ENCODE measurements around the gene BBS12.

BBS12 gene

DNA sequence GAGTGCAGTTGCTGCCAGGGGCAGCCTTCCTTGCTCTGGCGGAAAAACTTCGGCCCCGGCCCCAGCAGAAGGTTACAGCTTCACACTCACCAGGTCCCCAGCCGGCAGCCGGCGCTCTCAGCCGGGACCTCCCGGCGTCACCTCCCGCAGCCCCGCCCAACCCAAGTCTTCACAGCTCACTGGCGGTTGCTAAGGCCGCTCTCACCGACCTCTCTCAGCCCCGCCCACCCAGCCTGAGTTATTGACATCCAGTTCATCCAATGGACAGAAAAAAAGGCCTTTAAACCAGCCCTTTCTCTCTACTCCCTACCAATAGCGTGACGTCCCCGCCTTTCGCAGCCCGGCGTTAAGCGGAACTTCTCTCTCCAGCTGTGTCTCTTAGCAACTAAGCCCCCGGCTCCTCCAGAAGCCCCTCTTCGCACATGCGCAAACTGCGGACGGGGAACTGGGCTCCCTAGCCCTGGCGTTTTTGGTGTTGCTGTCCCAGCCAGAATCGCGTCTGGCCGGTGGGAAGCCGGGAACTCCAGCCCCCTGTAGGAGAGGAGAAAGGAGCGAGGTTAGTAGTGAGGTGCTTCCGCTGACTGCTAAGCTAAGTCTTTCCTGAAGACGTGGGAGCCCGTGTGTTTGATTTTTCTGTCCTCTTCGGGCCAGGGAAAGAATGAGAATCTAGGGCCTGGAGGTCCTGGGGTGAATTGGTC, at the start of gene BBS12:
BBS12 (plus strand) TSS at position 376 of the 698 bp plus-strand sequence. CDS start 9,189 bp downstream, outside the sequence.
- peak; percentile 100 for DNase-seq (ENCODE audit: low read depth)

DNA sequence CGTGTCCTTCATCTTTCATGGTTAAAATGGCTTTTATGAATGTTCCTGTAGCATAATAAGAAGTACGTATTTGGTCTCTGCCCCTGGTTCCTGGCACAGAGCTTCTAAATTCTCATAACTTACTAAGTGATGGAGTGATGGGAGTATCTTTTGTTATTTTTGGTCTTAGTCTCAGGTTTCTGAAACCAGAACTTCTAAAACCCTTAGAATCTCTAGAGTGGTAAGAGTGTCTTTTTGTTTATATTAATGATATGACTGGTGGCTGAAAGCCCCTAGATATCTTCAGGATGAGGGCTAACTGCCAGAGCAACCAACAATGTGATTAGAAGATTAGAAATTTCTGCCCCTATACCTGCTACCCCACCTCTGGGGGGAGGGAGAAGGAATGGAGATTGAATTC, 45.8 kb upstream of the BBS12 start:
- no peak for DNase-seq (ENCODE audit: low read depth)

GRCh38 chr4:122687531-122688061, 44.9 kb upstream of the BBS12 start:
- DNase-seq (ENCODE audit: low read depth), result no peak

DNA sequence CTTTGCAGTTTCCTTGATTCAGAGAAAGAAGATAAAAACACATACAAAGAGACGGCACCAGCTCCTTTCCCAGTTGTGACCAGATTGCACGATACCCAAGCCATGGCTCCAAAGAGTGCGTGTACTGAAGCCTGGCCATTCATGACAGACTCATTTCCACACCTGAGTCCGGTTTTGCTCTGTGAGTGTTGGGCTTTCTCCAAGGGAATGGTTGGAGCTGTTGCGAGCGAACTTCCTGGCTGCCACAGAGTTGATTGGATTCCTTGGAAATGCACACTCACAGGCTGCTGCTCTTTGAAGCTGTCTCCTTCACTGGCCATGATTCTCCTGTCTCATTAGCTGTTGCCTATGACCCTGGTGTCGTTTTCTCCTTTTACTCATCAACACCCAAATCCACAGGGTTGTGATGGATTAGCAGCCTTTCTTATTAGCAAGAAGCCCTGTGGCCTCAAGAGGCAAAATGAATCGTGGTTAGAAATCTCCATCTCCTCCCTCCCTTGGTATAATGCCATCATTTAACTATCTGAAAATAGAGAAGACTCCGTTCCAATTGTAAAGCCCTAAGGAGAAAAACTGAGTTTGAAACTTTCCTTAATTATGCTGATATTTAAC, 43.9 kb upstream of the BBS12 start:
- DNase-seq (ENCODE audit: low read depth), result no peak

- DNase-seq (ENCODE audit: low read depth), result no peak
These were observed 42.5 kb upstream of the BBS12 start for GRCh38 chr4:122689972-122690371.

- no peak for DNase-seq (ENCODE audit: low read depth)
These were observed 40.5 kb upstream of the BBS12 start for GRCh38 chr4:122691988-122692387.

GRCh38 chr4:122692641-122693520, 39.6 kb upstream of the BBS12 start:
- DNase-seq (ENCODE audit: low read depth), result no peak

GRCh38 chr4:122695226-122695625, 37.3 kb upstream of the BBS12 start:
- DNase-seq (ENCODE audit: low read depth), result no peak

DNA sequence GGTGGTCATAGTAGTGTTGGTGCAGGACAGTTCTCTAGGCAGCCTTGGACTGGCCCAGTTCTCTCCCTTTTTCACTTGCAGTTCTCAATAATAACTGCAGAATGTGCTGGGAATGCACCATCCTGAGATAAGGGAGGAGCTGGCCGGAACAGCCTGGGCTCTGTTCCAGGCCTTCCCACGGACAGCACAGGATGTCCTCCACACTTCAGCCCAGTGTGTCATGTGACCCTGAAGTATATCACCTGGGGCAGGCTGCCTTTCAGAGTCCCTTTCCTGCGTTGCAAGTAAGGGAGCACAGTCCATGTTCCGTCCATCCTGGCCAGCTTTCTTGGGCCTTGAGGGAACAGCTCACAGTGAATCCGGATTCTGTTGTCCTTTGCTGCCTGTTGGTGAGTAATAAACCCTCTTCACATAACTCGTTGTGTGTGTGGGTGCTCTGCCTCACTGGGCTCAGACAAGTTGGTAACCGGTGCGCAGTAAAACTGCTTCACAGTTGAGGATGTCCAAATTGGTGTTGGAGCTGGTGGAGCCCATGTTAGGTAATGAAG, 32.3 kb upstream of the BBS12 start:
- DNase-seq (ENCODE audit: low read depth), result no peak

GRCh38 chr4:122701061-122701460, 31.4 kb upstream of the BBS12 start:
- no peak for DNase-seq (ENCODE audit: low read depth)

GRCh38 chr4:122701965-122702364, 30.5 kb upstream of the BBS12 start:
- no peak for DNase-seq (ENCODE audit: low read depth)

GRCh38 chr4:122702939-122703338, 29.6 kb upstream of the BBS12 start:
- DNase-seq (ENCODE audit: low read depth), result no peak

DNA sequence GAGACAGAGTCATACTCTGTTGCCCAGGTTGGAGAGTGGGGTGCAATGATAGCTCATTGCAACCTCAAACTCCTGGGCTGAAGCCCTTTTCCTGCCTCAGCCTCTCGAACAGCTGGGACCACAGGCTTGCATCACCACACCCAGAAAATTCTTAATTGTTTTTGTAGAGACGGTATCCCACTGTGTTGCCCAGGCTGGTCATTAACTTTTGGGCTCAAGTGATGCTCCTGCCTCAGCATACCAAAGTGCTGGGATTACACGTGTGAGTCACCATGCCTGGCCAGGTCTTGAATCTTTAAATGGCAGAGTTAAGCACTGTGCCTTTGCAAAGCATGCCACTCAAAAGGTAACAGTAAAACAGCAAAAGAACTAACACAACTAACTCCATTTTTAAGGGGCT, 28.6 kb upstream of the BBS12 start:
- DNase-seq (ENCODE audit: low read depth), result no peak

DNA sequence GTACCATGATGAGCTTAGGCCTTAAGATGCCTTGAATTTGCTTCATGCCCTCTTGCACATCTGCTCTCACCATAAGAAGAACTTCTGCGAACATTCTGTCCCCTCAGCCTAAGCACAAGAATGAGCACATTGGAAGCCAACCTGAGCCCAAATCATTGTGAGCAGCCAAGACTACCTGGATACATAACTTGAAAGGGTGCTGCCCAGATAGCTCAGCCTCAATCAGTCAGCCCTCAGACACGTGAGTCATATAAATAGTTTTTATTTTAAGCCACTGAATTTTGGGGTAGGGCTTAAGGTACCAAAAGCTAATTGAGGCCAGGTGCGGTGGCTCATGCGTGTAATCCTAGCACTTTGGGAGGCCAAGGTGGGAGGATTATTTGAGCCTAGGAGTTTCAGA, 27.5 kb upstream of the BBS12 start:
- no peak for DNase-seq (ENCODE audit: low read depth)

DNA sequence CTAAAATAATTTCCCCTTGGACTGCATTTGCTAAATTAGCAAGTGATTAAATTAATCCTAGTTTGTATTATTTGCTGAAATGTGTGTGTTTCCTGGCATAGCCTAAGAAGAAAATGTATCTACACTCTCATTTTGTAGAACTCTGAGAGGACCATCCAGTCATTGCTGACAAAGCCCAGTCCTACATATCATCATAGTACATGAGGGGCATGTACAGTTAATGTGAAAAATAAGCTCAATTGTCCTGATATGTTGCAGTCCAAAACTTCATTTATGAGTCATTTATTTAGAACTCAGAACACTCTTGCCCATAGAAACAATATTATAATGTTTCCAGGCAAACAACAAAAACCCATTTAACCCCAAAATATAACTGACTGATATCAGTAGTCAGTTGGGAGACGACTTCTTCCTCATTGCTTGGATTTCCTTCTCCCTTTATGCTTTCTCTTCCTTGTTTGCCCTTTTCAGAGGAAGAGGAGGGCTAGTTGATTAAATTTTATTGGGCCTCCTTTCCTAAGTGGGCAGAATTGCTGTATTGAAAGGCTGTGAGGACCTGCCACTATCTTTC, 26.9 kb upstream of the BBS12 start:
- DNase-seq (ENCODE audit: low read depth), result no peak

DNA sequence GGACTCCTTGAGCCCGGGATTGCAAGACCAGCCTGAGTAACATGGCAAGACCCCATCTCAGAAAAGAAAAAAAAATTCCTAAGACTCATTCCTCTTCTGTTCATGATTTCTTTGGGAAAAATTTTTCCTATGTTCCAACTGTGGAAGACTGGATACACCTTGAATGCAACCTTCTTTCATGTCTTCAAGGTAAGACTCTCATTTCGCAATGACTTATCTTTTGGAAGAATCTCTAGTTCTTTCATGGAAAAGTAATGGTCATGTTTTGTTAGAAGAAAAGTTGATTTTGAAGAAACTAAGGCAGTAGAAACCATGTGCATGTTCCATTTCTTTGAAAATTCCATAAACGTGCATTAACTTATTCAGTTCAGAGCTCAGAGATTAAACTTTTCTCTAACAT, 26.0 kb upstream of the BBS12 start:
- no peak for DNase-seq (ENCODE audit: low read depth)

DNA sequence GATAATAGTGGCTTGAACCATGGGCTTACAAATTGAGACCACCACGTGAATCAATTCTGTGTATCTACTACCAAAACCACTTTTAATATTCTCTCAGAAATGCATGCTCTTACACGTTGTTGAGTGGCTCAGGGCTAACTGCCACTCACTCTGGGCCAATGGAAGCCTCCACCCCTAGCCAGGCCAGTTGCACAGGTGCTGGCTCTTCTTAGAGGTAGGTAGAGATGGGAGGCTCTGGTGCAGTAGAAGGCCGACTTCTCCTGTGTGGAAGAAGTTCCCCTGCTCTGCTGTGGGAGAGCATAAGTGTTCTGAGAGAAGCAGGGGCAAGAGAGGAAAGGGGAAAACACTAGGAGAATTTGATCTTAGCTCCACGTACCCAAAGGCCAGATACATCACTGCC, 25.0 kb upstream of the BBS12 start:
- no peak for DNase-seq (ENCODE audit: low read depth)

GRCh38 chr4:122709236-122709635, 23.3 kb upstream of the BBS12 start:
- no peak for DNase-seq (ENCODE audit: low read depth)

- DNase-seq (ENCODE audit: low read depth), result peak; percentile 45
These were observed 21.8 kb upstream of the BBS12 start for GRCh38 chr4:122710434-122711308.

DNA sequence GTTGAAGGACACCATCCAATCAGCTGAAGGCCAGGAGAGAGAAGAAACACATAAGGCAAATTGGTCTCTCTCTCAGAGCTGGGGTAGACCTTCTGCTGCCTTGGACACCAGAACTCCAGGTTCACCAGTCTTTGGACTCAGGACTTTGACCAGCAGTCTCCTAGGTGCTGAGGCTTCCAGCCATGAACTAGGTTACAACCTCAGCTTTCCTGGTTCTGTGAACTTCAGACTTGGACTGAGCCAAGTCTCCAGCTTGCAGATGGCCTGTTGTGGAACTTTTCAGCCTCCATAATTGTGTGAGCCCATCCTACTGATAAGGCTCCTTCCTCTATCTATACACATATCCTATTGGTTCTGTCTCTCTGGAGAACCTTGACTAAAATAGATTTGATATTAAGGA, 20.6 kb upstream of the BBS12 start:
- DNase-seq (ENCODE audit: low read depth), result no peak

- DNase-seq (ENCODE audit: low read depth), result no peak
These were observed 19.7 kb upstream of the BBS12 start for GRCh38 chr4:122712782-122713181.

Data from activated T-cell treated with anti-CD3 and anti-CD28 coated beads for 24 hours (primary cell).